ENCODE results near the gene RHPN2. TPM values are rescaled to one million over a fixed set of nuclear protein-coding genes. Genes with fewer than 3 reads are reported as not detected.
"Not testable (repeated sequence)": the region's sequence is repeated elsewhere in the genome, so short reads cannot be mapped to it uniquely, and the experiment has no call there.

The RHPN2 gene
- total and polyA plus RNA-seq, 2 donors from 2014 or later = 13.5 to 50.3 TPM

GRCh38 chr19:33040994-33041827 lies 23.5 kb downstream of the RHPN2 start:
- H3K27me3 ChIP-seq (ENCODE audit: control insufficient read depth, insufficient read depth, low read length) = no peaks in the 10 kb centered on the region
- DNase-seq (peak; percentile 79 to 93 (median 90)), FAIRE-seq (no peak)
- H3K9me3 ChIP-seq (ENCODE audit: control insufficient read depth in 2 of 3, insufficient read depth in 1 of 3, low read length in 3 of 3) = no peaks in the 10 kb centered on the region
- H3K9ac ChIP-seq (ENCODE audit: low read length in 3 of 3) = peak overlapping the region in 1 of 3 donors; percentile 52
- peak overlapping the region; percentile 93 to 95 for H3K27ac ChIP-seq (ENCODE audit: low read depth in 2 of 2, low read length in 2 of 2)
- TF ChIP-seq, protein P1, sequence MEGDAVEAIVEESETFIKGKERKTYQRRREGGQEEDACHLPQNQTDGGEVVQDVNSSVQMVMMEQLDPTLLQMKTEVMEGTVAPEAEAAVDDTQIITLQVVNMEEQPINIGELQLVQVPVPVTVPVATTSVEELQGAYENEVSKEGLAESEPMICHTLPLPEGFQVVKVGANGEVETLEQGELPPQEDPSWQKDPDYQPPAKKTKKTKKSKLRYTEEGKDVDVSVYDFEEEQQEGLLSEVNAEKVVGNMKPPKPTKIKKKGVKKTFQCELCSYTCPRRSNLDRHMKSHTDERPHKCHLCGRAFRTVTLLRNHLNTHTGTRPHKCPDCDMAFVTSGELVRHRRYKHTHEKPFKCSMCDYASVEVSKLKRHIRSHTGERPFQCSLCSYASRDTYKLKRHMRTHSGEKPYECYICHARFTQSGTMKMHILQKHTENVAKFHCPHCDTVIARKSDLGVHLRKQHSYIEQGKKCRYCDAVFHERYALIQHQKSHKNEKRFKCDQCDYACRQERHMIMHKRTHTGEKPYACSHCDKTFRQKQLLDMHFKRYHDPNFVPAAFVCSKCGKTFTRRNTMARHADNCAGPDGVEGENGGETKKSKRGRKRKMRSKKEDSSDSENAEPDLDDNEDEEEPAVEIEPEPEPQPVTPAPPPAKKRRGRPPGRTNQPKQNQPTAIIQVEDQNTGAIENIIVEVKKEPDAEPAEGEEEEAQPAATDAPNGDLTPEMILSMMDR (IDR thresholded peaks at IDR 0.05; ENCODE audit: borderline replicate concordance, extremely low read depth, insufficient read depth) = no peak
- H3K4me1 ChIP-seq (ENCODE audit: control insufficient read depth in 2 of 3, insufficient read depth in 2 of 3, low read depth in 1 of 3, low read length in 3 of 3) = peaks cover 0 to 30% (median 22%) of the 10 kb centered on the region in 3 donors
- no peaks in the 10 kb centered on the region for H3K36me3 ChIP-seq (ENCODE audit: control insufficient read depth in 2 of 3, insufficient read depth in 3 of 3, low read length in 3 of 3)
- intact Hi-C loops (cut with DNase I) = no loop called here
- H3K4me3 ChIP-seq (ENCODE audit: low read length in 3 of 3) = peak overlapping the region in 1 of 3 donors; percentile 16

GRCh38 chr19:33039815-33040214 lies 24.9 kb downstream of the RHPN2 start:
- TF ChIP-seq, protein P1 (IDR thresholded peaks at IDR 0.05; ENCODE audit: borderline replicate concordance, extremely low read depth, insufficient read depth) = no peak
- FAIRE-seq = no peak
- intact Hi-C loops (cut with DNase I) = no loop called here

DNA sequence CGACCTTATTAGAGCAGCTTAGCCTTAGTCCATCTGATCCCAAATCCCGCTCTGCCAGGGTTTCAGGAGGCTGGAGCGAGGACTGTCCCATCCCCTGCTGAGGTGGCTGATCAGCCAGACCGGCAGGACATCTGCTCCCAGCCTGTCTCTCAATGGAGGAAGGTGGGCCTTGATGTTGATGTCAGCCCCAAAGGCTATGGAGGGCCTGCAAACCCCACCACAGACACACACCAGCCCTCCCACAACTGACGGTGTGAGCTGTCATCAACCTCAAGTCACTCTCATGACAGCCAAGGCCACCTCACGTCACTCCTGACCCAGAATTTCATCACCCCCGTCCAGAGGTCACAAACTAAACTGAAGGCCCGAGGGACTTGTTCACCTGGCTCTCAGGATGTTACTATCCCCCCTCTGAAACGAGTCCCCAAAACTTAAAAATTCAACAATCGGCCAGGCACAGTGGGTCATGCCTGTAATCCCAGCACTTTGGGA lies 25.5 kb downstream of the RHPN2 start:
- FAIRE-seq (no peak), DNase-seq (no peak)
- Histone ChIP-seq H3K9ac (ENCODE audit: low read length in 3 of 3) (peak overlapping the region in 1 of 3 donors; percentile 34), H3K4me3 (ENCODE audit: low read length in 3 of 3) (no peak overlapping the region), H3K27ac (ENCODE audit: low read depth in 2 of 2, low read length in 2 of 2) (peak overlapping the region in 1 of 2 donors; percentile 43), H3K4me1 (ENCODE audit: control insufficient read depth in 2 of 3, insufficient read depth in 2 of 3, low read depth in 1 of 3, low read length in 3 of 3) (peaks cover 0 to 30% (median 22%) of the 10 kb centered on the region in 3 donors), H3K36me3 (ENCODE audit: control insufficient read depth in 2 of 3, insufficient read depth in 3 of 3, low read length in 3 of 3) (no peaks in the 10 kb centered on the region), H3K27me3 (ENCODE audit: control insufficient read depth, insufficient read depth, low read length) (no peaks in the 10 kb centered on the region), H3K9me3 (ENCODE audit: control insufficient read depth in 2 of 3, insufficient read depth in 1 of 3, low read length in 3 of 3) (no peaks in the 10 kb centered on the region)
- TF ChIP-seq, protein P1 (IDR thresholded peaks at IDR 0.05; ENCODE audit: borderline replicate concordance, extremely low read depth, insufficient read depth) = no peak
- intact Hi-C loops (cut with DNase I) = no loop called here

More at GRCh38 chr19:33039815-33040214, 24.9 kb downstream of the RHPN2 start:
- DNase-seq = no peak
- Histone ChIP-seq H3K9me3 (ENCODE audit: control insufficient read depth in 2 of 3, insufficient read depth in 1 of 3, low read length in 3 of 3) (no peaks in the 10 kb centered on the region), H3K27me3 (ENCODE audit: control insufficient read depth, insufficient read depth, low read length) (no peaks in the 10 kb centered on the region), H3K4me1 (ENCODE audit: control insufficient read depth in 2 of 3, insufficient read depth in 2 of 3, low read depth in 1 of 3, low read length in 3 of 3) (peaks cover 0 to 30% (median 22%) of the 10 kb centered on the region in 3 donors), H3K36me3 (ENCODE audit: control insufficient read depth in 2 of 3, insufficient read depth in 3 of 3, low read length in 3 of 3) (no peaks in the 10 kb centered on the region), H3K4me3 (ENCODE audit: low read length in 3 of 3) (no peak overlapping the region), H3K9ac (ENCODE audit: low read length in 3 of 3) (no peak overlapping the region), H3K27ac (ENCODE audit: low read depth in 2 of 2, low read length in 2 of 2) (peak overlapping the region; percentile 57 to 65)

DNA sequence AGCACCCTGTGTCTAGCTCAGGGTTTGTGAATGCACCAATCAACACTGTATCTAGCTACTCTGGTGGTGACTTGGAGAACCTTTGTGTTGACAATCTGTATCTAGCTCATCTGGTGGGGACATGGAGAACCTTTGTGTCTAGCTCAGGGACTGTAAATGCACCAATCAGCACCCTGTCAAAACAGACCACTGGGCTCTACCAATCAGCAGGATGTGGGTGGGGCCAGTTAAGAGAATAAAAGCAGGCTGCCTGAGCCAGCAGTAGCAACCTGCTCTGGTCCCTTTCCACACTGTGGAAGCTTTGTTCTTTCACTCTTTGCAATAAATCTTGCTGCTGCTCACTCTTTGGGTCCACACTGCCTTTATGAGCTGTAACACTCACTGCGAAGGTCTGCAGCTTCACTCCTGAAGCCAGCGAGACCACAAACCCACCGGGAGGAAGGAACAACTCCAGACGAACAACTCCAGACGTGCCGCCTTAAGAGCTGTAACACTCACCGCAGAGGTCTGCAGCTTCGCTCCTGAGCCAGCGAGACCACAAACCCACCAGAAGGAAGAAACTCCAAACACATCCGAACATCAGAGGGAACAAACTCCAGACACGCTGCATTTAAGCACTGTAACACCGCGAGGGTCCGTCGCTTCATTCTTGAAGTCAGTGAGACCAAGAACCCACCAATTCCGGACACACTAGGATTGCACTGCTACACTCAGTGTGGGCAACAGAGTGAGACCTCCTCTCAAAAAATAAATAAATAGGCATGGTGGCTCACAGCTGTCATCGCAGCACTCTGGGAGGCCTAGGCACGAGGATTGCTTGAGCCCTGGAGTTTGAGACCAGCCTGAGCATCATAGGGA lies 27.3 kb downstream of the RHPN2 start:
- not testable (repeated sequence) for H3K36me3 ChIP-seq (ENCODE audit: control insufficient read depth in 2 of 3, insufficient read depth in 3 of 3, low read length in 3 of 3); H3K9ac ChIP-seq (ENCODE audit: low read length in 3 of 3)

DNA sequence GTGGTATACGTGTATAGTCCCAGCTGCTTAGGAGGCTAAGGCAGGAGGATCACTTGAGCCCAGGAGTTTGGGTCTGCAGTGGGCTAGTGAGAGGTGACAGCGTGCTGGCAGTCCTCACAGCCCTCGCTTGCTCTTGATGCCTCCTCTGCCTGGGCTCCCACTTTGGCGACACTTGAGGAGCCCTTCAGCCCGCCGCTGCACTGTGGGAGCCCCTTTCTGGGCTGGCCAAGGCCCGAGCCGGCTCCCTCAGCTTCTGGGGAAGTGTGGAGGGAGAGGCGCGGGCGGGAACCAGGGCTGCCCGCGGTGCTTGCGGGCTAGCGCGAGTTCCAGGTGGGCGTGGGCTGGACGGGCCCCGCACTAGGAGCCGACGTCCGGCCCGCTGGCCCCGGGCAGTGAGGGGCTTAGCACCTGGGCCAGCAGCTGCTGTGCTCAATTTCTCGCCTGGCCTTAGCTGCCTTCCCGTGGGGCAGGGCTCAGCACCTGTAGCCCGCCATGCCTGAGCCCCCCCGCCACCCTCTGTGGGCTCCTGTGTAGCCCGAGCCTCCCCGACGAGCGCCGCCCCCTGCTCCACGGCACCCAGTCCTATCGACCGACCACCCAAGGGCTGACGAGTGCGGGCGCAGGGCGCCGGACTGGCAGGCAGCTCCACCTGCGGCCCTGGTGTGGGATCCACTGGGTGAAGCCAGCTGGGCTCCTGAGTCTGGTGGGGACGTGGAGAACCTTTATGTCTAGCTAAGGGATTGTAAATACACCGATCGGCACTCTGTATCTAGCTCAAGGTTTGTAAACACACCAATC lies 28.1 kb downstream of the RHPN2 start:
- FAIRE-seq; H3K36me3 ChIP-seq (ENCODE audit: control insufficient read depth in 2 of 3, insufficient read depth in 3 of 3, low read length in 3 of 3); H3K27ac ChIP-seq (ENCODE audit: low read depth in 2 of 2, low read length in 2 of 2); H3K9ac ChIP-seq (ENCODE audit: low read length in 3 of 3); H3K4me3 ChIP-seq (ENCODE audit: low read length in 3 of 3); DNase-seq; H3K9me3 ChIP-seq (ENCODE audit: control insufficient read depth in 2 of 3, insufficient read depth in 1 of 3, low read length in 3 of 3); intact Hi-C loops (cut with DNase I); H3K27me3 ChIP-seq (ENCODE audit: control insufficient read depth, insufficient read depth, low read length): not testable (repeated sequence)
- peaks cover 0 to 20% (median 7%) of the 10 kb centered on the region in 3 donors for H3K4me1 ChIP-seq (ENCODE audit: control insufficient read depth in 2 of 3, insufficient read depth in 2 of 3, low read depth in 1 of 3, low read length in 3 of 3)

More for the DNA sequence above, 27.3 kb downstream of the RHPN2 start:
- H3K9me3 ChIP-seq (ENCODE audit: control insufficient read depth in 2 of 3, insufficient read depth in 1 of 3, low read length in 3 of 3); H3K4me3 ChIP-seq (ENCODE audit: low read length in 3 of 3); intact Hi-C loops (cut with DNase I); H3K27ac ChIP-seq (ENCODE audit: low read depth in 2 of 2, low read length in 2 of 2); FAIRE-seq; H3K27me3 ChIP-seq (ENCODE audit: control insufficient read depth, insufficient read depth, low read length); DNase-seq: not testable (repeated sequence)
- peaks cover 0 to 28% (median 15%) of the 10 kb centered on the region in 3 donors for H3K4me1 ChIP-seq (ENCODE audit: control insufficient read depth in 2 of 3, insufficient read depth in 2 of 3, low read depth in 1 of 3, low read length in 3 of 3)
